Activated CD4-positive, alpha-beta T cell treated with anti-CD3 and anti-CD28 coated beads, Interleukin-2, amount 10 ng/mL, durations not matched to agents 24 days and 14 days (primary cell): Measurements from ENCODE around the gene STARD3. TPM values are rescaled to one million over a fixed set of nuclear protein-coding genes. Genes with fewer than 3 reads are reported as not detected.

Experiments used
- DNase-seq: peaks from one replicate; pipeline ENCODE4 v3.0.0; 2022
- H3K27ac Mint-ChIP-seq: one replicate; pipeline ENCODE4 v1.8.0; 2022; ENCODE audit warnings: mild to moderate bottlenecking, mixed read lengths
- H3K27me3 Mint-ChIP-seq: one replicate; pipeline ENCODE4 v1.8.0; 2022; ENCODE audit warnings: mixed read lengths
- H3K36me3 Mint-ChIP-seq: one replicate; pipeline ENCODE4 v1.8.0; 2022; ENCODE audit warnings: low read depth, mild to moderate bottlenecking, mixed read lengths
- H3K4me1 Mint-ChIP-seq: one replicate; pipeline ENCODE4 v1.8.0; 2021; ENCODE audit warnings: mixed read lengths
- H3K4me3 Mint-ChIP-seq: one replicate; pipeline ENCODE4 v1.8.0; 2022; ENCODE audit warnings: mild to moderate bottlenecking, moderate library complexity, mixed read lengths
- H3K9me3 Mint-ChIP-seq: one replicate; pipeline ENCODE4 v1.8.0; 2021; ENCODE audit warnings: mixed read lengths
- intact Hi-C: fragments of 100-400 bp; cut with micrococcal nuclease; formaldehyde crosslinking; loops from one replicate; pipeline ENCODE4 v1.15.1; 2023
- total RNA-seq: library from RNA; stranded (reverse); gene quantifications from 2 replicates; pipeline ENCODE4 v1.2.3, GENCODE V29; 2022

The STARD3 gene
- total RNA-seq, 1 donor from 2014 or later: 53.6 TPM

- Mint-ChIP-seq H3K36me3 (peaks cover under 1% of the 10 kb centered on the region), H3K9me3 (no peaks in the 10 kb centered on the region), H3K4me1 (peaks cover 8% of the 10 kb centered on the region), H3K27me3 (peaks cover 32% of the 10 kb centered on the region), H3K4me3 (peak within 1 kb of the TSS; percentile 73), H3K27ac (no peak within 1 kb of the TSS)
- DNase-seq: peak; percentile 91
- intact Hi-C loops: no loop called here
These were observed 31.3 kb downstream of the STARD3 start, which contains the start of gene PNMT for GRCh38 chr17:39667945-39668924. TSS of gene PNMT (plus strand) at chr17:39668453. CDS start at chr17:39668476, 23 bp downstream.

GRCh38 chr17:39669897-39670735 is 33.2 kb downstream of the STARD3 start:
- H3K27me3 Mint-ChIP-seq: peaks cover 32% of the 10 kb centered on the region
- intact Hi-C loops: no loop called here
- no peaks in the 10 kb centered on the region for H3K36me3 Mint-ChIP-seq
- H3K4me1 Mint-ChIP-seq: peaks cover 8% of the 10 kb centered on the region
- H3K4me3 Mint-ChIP-seq: no peak overlapping the region
- DNase-seq: no peak
- H3K27ac Mint-ChIP-seq: no peak overlapping the region
- H3K9me3 Mint-ChIP-seq: no peaks in the 10 kb centered on the region

GRCh38 chr17:39670746-39671145 is 33.8 kb downstream of the STARD3 start:
- intact Hi-C loops: no loop called here
- H3K27ac Mint-ChIP-seq: no peak overlapping the region

GRCh38 chr17:39671651-39672521 is 34.9 kb downstream of the STARD3 start:
- Mint-ChIP-seq H3K9me3 (no peaks in the 10 kb centered on the region), H3K36me3 (no peaks in the 10 kb centered on the region), H3K4me1 (peaks cover 22% of the 10 kb centered on the region), H3K27me3 (peaks cover 23% of the 10 kb centered on the region), H3K27ac (no peak overlapping the region), H3K4me3 (no peak overlapping the region)
- intact Hi-C loops: no loop called here
- DNase-seq: no peak

More at GRCh38 chr17:39670746-39671145, 33.8 kb downstream of the STARD3 start:
- Mint-ChIP-seq H3K27me3 (peaks cover 32% of the 10 kb centered on the region), H3K9me3 (no peaks in the 10 kb centered on the region), H3K4me1 (peaks cover 12% of the 10 kb centered on the region), H3K4me3 (no peak overlapping the region), H3K36me3 (no peaks in the 10 kb centered on the region)
- no peak for DNase-seq

GRCh38 chr17:39672522-39673334 is 35.8 kb downstream of the STARD3 start:
- Mint-ChIP-seq H3K36me3 (peaks cover 6% of the 10 kb centered on the region), H3K9me3 (no peaks in the 10 kb centered on the region), H3K4me3 (no peak overlapping the region), H3K27ac (no peak overlapping the region), H3K27me3 (peaks cover 20% of the 10 kb centered on the region), H3K4me1 (peaks cover 28% of the 10 kb centered on the region)
- intact Hi-C loops: no loop called here
- no peak for DNase-seq

- DNase-seq: no peak
- peaks cover 6% of the 10 kb centered on the region for H3K36me3 Mint-ChIP-seq
- H3K27me3 Mint-ChIP-seq: peaks cover 15% of the 10 kb centered on the region
- H3K4me3 Mint-ChIP-seq: no peak overlapping the region
- peaks cover 33% of the 10 kb centered on the region for H3K4me1 Mint-ChIP-seq
- no peaks in the 10 kb centered on the region for H3K9me3 Mint-ChIP-seq
- no peak overlapping the region for H3K27ac Mint-ChIP-seq
- intact Hi-C loops: no loop called here
These were observed 36.6 kb downstream of the STARD3 start for GRCh38 chr17:39673335-39674081.

GRCh38 chr17:39674179-39674578 is 37.2 kb downstream of the STARD3 start:
- peaks cover 37% of the 10 kb centered on the region for H3K4me1 Mint-ChIP-seq
- DNase-seq: no peak
- intact Hi-C loops: no loop called here
- H3K27me3 Mint-ChIP-seq: peaks cover 11% of the 10 kb centered on the region
- no peak overlapping the region for H3K4me3 Mint-ChIP-seq
- no peaks in the 10 kb centered on the region for H3K9me3 Mint-ChIP-seq
- H3K36me3 Mint-ChIP-seq: peaks cover 7% of the 10 kb centered on the region
- no peak overlapping the region for H3K27ac Mint-ChIP-seq

GRCh38 chr17:39674702-39675389 is 37.9 kb downstream of the STARD3 start:
- H3K9me3 Mint-ChIP-seq: no peaks in the 10 kb centered on the region
- no peak for DNase-seq
- peaks cover 44% of the 10 kb centered on the region for H3K4me1 Mint-ChIP-seq
- no peak overlapping the region for H3K4me3 Mint-ChIP-seq
- intact Hi-C loops: no loop called here
- H3K27me3 Mint-ChIP-seq: peaks cover 7% of the 10 kb centered on the region
- H3K36me3 Mint-ChIP-seq: peaks cover 12% of the 10 kb centered on the region
- no peak overlapping the region for H3K27ac Mint-ChIP-seq

- peaks cover 48% of the 10 kb centered on the region for H3K4me1 Mint-ChIP-seq
- peaks cover 16% of the 10 kb centered on the region for H3K36me3 Mint-ChIP-seq
- H3K4me3 Mint-ChIP-seq: peak overlapping the region; percentile 56
- peaks cover 5% of the 10 kb centered on the region for H3K27me3 Mint-ChIP-seq
- no peak for DNase-seq
- no peaks in the 10 kb centered on the region for H3K9me3 Mint-ChIP-seq
- H3K27ac Mint-ChIP-seq: peak overlapping the region; percentile 83
- intact Hi-C loops: no loop called here
These were observed 38.6 kb downstream of the STARD3 start for GRCh38 chr17:39675390-39676082.

- peaks cover 3% of the 10 kb centered on the region for H3K27me3 Mint-ChIP-seq
- peaks cover 52% of the 10 kb centered on the region for H3K4me1 Mint-ChIP-seq
- peak; percentile 83 for DNase-seq
- H3K27ac Mint-ChIP-seq: peak overlapping the region; percentile 83
- H3K9me3 Mint-ChIP-seq: no peaks in the 10 kb centered on the region
- peaks cover 19% of the 10 kb centered on the region for H3K36me3 Mint-ChIP-seq
- intact Hi-C loops: no loop called here
- H3K4me3 Mint-ChIP-seq: peak overlapping the region; percentile 56
These were observed 39.4 kb downstream of the STARD3 start for GRCh38 chr17:39676198-39676819.

GRCh38 chr17:39677072-39677471 is 40.1 kb downstream of the STARD3 start:
- intact Hi-C loops: no loop called here
- Mint-ChIP-seq H3K27me3 (no peaks in the 10 kb centered on the region), H3K36me3 (peaks cover 19% of the 10 kb centered on the region), H3K4me1 (peaks cover 48% of the 10 kb centered on the region), H3K9me3 (no peaks in the 10 kb centered on the region), H3K27ac (no peak overlapping the region), H3K4me3 (no peak overlapping the region)
- DNase-seq: no peak
